Bronchial epithelial cell (primary cell): ENCODE results near the gene PLEKHH1. TPM values are rescaled to one million over a fixed set of nuclear protein-coding genes. Genes with fewer than 3 reads are reported as not detected.

Experiments
- DNase-seq: peaks from one replicate; pipeline ENCODE4 v3.0.0-alpha.2; 2010; ENCODE audit warnings: low read depth
- FAIRE-seq: peaks from 2 replicates; lab custom pipeline; 2011; peaks lifted over from hg19 to GRCh38; lab: Jason Lieb, UNC
- H3K27me3 ChIP-seq: 2 replicates; pipeline ENCODE4 v1.5.1; 2011; ENCODE audit warnings: low read length; ENCODE audit not compliant: control insufficient read depth, insufficient read depth
- H3K36me3 ChIP-seq: 2 replicates; pipeline ENCODE4 v1.5.1; 2011; ENCODE audit warnings: low read length; ENCODE audit not compliant: control insufficient read depth, insufficient read depth
- H3K4me3 ChIP-seq: 2 replicates; pipeline ENCODE4 v1.5.1; 2011; ENCODE audit warnings: mild to moderate bottlenecking, low read depth, low read length, control low read depth
- CTCF ChIP-seq: IDR thresholded peaks from 2 replicates; pipeline ENCODE4 v1.5.1; 2011; ENCODE audit warnings: mild to moderate bottlenecking, moderate library complexity, low read length, control low read depth, inconsistent platforms; ENCODE audit not compliant: insufficient read depth, severe bottlenecking
- total RNA-seq: library from RNA; depleted of rRNA; stranded (reverse); fragments of >200 nt; gene quantifications from 2 replicates; pipeline ENCODE4 v1.2.1, GENCODE V29; 2014

Gene PLEKHH1
- total RNA-seq, 1 donor from 2014 or later: 4.7 TPM

- Histone ChIP-seq H3K36me3 (no peaks in the 10 kb centered on the region), H3K4me3 (no peak overlapping the region), H3K27me3 (no peaks in the 10 kb centered on the region)
- no peak for FAIRE-seq
- no peak for DNase-seq
- TF ChIP-seq CTCF: no peak
Observed at GRCh38 chr14:67516676-67517075, 16.4 kb upstream of the PLEKHH1 start.

- Histone ChIP-seq H3K36me3 (no peaks in the 10 kb centered on the region), H3K27me3 (no peaks in the 10 kb centered on the region), H3K4me3 (no peak overlapping the region)
- DNase-seq: peak; percentile 24
- no peak for FAIRE-seq
- peak; percentile 16 for TF ChIP-seq CTCF
Observed at GRCh38 chr14:67517083-67517482, 16.0 kb upstream of the PLEKHH1 start.

- Histone ChIP-seq H3K27me3 (no peaks in the 10 kb centered on the region), H3K4me3 (no peak overlapping the region), H3K36me3 (no peaks in the 10 kb centered on the region)
- FAIRE-seq (no peak), DNase-seq (no peak)
- no peak for TF ChIP-seq CTCF
Observed at GRCh38 chr14:67519406-67519805, 13.7 kb upstream of the PLEKHH1 start.

GRCh38 chr14:67520482-67520881 lies 12.6 kb upstream of the PLEKHH1 start:
- no peak overlapping the region for H3K4me3 ChIP-seq
- FAIRE-seq: no peak
- no peak for DNase-seq
- H3K36me3 ChIP-seq: no peaks in the 10 kb centered on the region
- TF ChIP-seq CTCF: no peak
- no peaks in the 10 kb centered on the region for H3K27me3 ChIP-seq

- no peak for TF ChIP-seq CTCF
- Histone ChIP-seq H3K36me3 (no peaks in the 10 kb centered on the region), H3K27me3 (no peaks in the 10 kb centered on the region), H3K4me3 (no peak overlapping the region)
- DNase-seq (no peak), FAIRE-seq (no peak)
Observed at GRCh38 chr14:67522270-67522669, 10.8 kb upstream of the PLEKHH1 start.
